Tibial artery (tissue), 4 donors: ENCODE measurements around the gene LRRC32.

ENCODE experiments used
- DNase-seq, 2 donors: peaks; one replicate each; pipeline ENCODE4 v3.0.0-alpha.2; 2019
- H3K27ac ChIP-seq, 2 donors: fragments of 200-600 bp; sonication (generic) in 1 of 2; 1 replicate in 1 of 2; 2 replicates in 1 of 2; pipeline ENCODE4 v1.5.1; 2018 to 2019; ENCODE audit warnings: mild to moderate bottlenecking in 1 of 2
- H3K27me3 ChIP-seq, 2 donors: fragments of 200-600 bp; sonication (generic) in 1 of 2; one replicate each; pipeline versions ENCODE4 v1.5.1 to v1.6.0; 2016 to 2019
- H3K36me3 ChIP-seq, 3 donors: fragments of 200-600 bp; sonication (generic) in 2 of 3; one replicate each; pipeline ENCODE4 v1.5.1; 2016 to 2019; ENCODE audit warnings: mild to moderate bottlenecking in 2 of 3
- H3K4me1 ChIP-seq, 4 donors: fragments of 200-600 bp; sonication (generic) in 2 of 4; 1 replicate in 3 of 4; 2 replicates in 1 of 4; pipeline ENCODE4 v1.5.1; 2016 to 2019
- H3K4me3 ChIP-seq, 2 donors: fragments of 200-600 bp; sonication (generic) in 1 of 2; 1 replicate in 1 of 2; 2 replicates in 1 of 2; pipeline ENCODE4 v1.5.1; 2018 to 2019; ENCODE audit warnings: mild to moderate bottlenecking in 2 of 2
- H3K9me3 ChIP-seq, 3 donors: fragments of 200-600 bp; sonication (generic) in 1 of 3; one replicate each; pipeline ENCODE4 v1.5.1; 2016 to 2019
- intact Hi-C: fragments of 100-400 bp; cut with DNase I; formaldehyde crosslinking; loops from one replicate; pipeline ENCODE4 v1.15.0; 2023; ENCODE audit warnings: low total_unique reads
- TF ChIP-seq, protein P1 (sequence below), 2 experiments: fragments of 200-600 bp in 1 of 2; fragments of 450-650 bp in 1 of 2; IDR thresholded peaks; one replicate each; pipeline ENCODE4 v1.5.1; 2017 to 2019; ENCODE audit warnings: antibody characterized with exemption in 2 of 2, mild to moderate bottlenecking in 1 of 2, moderate library complexity in 1 of 2

The LRRC32 gene

GRCh38 chr11:76642341-76642740 is 28.2 kb downstream of the LRRC32 start:
- H3K27ac ChIP-seq: no peak overlapping the region
- peaks cover 0 to 3% (median under 1%) of the 10 kb centered on the region in 4 donors for H3K4me1 ChIP-seq
- DNase-seq: no peak
- no peaks in the 10 kb centered on the region for H3K36me3 ChIP-seq
- TF ChIP-seq, protein P1, sequence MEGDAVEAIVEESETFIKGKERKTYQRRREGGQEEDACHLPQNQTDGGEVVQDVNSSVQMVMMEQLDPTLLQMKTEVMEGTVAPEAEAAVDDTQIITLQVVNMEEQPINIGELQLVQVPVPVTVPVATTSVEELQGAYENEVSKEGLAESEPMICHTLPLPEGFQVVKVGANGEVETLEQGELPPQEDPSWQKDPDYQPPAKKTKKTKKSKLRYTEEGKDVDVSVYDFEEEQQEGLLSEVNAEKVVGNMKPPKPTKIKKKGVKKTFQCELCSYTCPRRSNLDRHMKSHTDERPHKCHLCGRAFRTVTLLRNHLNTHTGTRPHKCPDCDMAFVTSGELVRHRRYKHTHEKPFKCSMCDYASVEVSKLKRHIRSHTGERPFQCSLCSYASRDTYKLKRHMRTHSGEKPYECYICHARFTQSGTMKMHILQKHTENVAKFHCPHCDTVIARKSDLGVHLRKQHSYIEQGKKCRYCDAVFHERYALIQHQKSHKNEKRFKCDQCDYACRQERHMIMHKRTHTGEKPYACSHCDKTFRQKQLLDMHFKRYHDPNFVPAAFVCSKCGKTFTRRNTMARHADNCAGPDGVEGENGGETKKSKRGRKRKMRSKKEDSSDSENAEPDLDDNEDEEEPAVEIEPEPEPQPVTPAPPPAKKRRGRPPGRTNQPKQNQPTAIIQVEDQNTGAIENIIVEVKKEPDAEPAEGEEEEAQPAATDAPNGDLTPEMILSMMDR (IDR thresholded peaks at IDR 0.05): no peak
- H3K9me3 ChIP-seq: no peaks in the 10 kb centered on the region
- intact Hi-C loops: no loop called here
- H3K4me3 ChIP-seq: no peak overlapping the region
- H3K27me3 ChIP-seq: no peaks in the 10 kb centered on the region

DNA sequence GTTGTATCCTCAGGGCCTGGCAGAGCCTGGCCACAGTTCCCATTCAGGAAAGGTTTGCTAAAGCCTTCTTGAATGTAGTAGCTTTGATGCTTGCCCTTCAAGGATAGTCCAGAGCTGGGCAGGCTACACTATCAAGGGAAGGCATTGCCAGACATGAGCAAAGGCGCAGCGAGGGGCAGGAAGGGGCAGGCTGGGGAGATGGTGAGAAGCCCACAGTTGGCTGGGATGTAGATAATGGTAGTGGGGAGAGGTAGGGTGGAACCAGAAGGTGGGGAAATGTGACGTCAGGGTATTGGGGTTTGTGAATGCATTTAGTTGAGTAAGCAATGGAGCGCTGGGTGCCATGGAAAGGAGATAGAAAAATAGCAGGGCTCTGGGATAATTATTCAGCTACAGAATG is 28.6 kb downstream of the LRRC32 start:
- DNase-seq: no peak
- TF ChIP-seq, protein P1 (IDR thresholded peaks at IDR 0.05): no peak
- H3K4me3 ChIP-seq: no peak overlapping the region
- no peaks in the 10 kb centered on the region for H3K9me3 ChIP-seq
- H3K36me3 ChIP-seq: no peaks in the 10 kb centered on the region
- intact Hi-C loops: no loop called here
- peaks cover 0 to 5% (median 2%) of the 10 kb centered on the region in 4 donors for H3K4me1 ChIP-seq
- H3K27ac ChIP-seq: no peak overlapping the region
- H3K27me3 ChIP-seq: no peaks in the 10 kb centered on the region

DNA sequence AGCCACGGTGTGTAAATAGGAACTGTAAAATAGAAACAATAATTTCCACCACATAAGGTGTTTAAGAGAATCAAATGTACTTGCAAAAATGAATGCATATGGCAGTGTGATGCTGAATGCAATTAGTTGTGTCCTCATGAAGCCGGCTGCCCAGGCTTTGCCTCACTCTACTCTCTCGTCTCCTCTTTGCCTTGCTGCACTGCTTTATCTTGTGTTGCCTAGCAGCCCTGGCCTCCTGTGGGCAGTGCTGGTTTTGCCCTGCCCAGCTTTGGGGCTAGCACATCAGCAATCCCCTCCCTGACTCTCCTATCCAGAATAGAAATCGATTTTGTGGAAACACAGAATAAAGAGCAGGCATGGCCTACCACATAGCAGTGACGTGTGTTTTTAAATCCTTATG is 30.0 kb downstream of the LRRC32 start:
- TF ChIP-seq, protein P1 (IDR thresholded peaks at IDR 0.05): no peak
- Histone ChIP-seq H3K27me3 (no peaks in the 10 kb centered on the region), H3K9me3 (no peaks in the 10 kb centered on the region), H3K4me3 (no peak overlapping the region), H3K27ac (no peak overlapping the region), H3K4me1 (peaks cover 0 to 14% (median 7%) of the 10 kb centered on the region in 4 donors), H3K36me3 (no peaks in the 10 kb centered on the region)
- no peak for DNase-seq
- intact Hi-C loops: no loop called here

- no peaks in the 10 kb centered on the region for H3K36me3 ChIP-seq
- DNase-seq: no peak
- no peaks in the 10 kb centered on the region for H3K27me3 ChIP-seq
- TF ChIP-seq, protein P1 (IDR thresholded peaks at IDR 0.05): no peak
- intact Hi-C loops: no loop called here
- no peak overlapping the region for H3K4me3 ChIP-seq
- H3K4me1 ChIP-seq: peaks cover 0 to 21% (median 7%) of the 10 kb centered on the region in 4 donors
- no peaks in the 10 kb centered on the region for H3K9me3 ChIP-seq
- H3K27ac ChIP-seq: no peak overlapping the region
Observed at GRCh38 chr11:76639621-76640020, 30.9 kb downstream of the LRRC32 start.

DNA sequence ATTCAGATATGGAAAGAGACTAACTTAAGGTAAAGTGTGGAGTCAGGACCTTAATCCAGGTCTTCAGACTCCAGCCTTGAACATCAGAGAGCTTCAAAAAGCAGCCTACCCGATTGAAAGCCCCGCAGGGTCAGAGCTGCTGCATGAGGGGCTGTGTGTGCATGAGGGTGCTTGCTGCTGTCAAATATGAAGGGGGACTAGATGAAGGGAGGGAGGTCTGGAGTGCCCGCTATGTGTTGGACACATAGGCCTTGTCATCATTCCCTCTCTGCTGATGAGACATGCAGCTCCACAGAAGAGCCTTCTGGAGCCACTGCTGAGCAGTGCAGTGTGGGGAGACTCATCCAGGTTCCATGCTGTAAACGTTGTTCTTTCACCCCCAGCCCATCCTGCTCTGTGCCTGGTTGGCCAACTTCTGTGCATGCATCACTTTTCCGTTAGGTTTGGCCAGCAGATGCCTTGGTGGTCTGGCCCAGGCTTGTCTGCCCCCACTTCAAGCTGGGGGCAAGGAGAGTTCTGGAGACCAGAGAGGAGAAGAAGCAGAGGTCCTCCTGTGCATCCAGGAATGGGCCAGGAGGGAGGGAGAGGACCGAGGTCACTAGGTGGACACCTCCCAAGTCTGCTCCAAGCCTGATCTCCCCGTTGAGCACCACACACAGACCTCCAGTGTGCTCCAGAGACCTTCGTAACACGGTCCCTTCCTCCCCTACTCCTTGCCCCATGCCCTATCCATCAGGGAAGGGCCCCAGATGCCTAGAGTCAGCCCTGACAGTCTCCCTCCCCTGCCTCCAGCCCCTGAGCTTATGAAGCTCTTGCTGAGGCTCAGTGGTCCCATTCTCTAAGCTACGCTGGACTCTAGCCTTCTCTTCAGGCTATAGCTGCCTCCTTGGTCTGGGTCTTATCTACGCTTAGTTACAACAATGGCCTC is 32.0 kb downstream of the LRRC32 start:
- Histone ChIP-seq H3K36me3 (no peaks in the 10 kb centered on the region), H3K4me1 (peaks cover 0 to 21% (median 7%) of the 10 kb centered on the region in 4 donors), H3K27ac (no peak overlapping the region), H3K27me3 (no peaks in the 10 kb centered on the region), H3K9me3 (no peaks in the 10 kb centered on the region), H3K4me3 (no peak overlapping the region)
- intact Hi-C loops: no loop called here
- no peak for DNase-seq
- TF ChIP-seq, protein P1 (IDR thresholded peaks at IDR 0.05): no peak
